Ectodermal cell (in vitro differentiated cells): ENCODE measurements around the gene PBXIP1.

ENCODE experiments used
- H3K27ac ChIP-seq: 2 replicates; pipeline ENCODE4 v1.7.0; 2013; ENCODE audit warnings: mild to moderate bottlenecking, low read depth, low read length; ENCODE audit not compliant: insufficient read depth, poor library complexity, severe bottlenecking
- H3K27me3 ChIP-seq: 2 replicates; pipeline ENCODE4 v1.7.0; 2013; ENCODE audit warnings: mild to moderate bottlenecking, low read length; ENCODE audit not compliant: insufficient read depth, control insufficient read depth, poor library complexity, severe bottlenecking
- H3K36me3 ChIP-seq: one replicate; pipeline ENCODE4 v1.7.0; 2013; ENCODE audit warnings: low read length; ENCODE audit not compliant: control insufficient read depth, insufficient read depth
- H3K4me1 ChIP-seq: one replicate; pipeline ENCODE4 v1.7.0; 2013; ENCODE audit warnings: low read length; ENCODE audit not compliant: control insufficient read depth, insufficient read depth
- H3K4me3 ChIP-seq: 2 replicates; pipeline ENCODE4 v1.7.0; 2013; ENCODE audit warnings: low read depth, low read length, control low read depth; ENCODE audit not compliant: insufficient read depth
- H3K9me3 ChIP-seq: 2 replicates; pipeline ENCODE4 v1.7.0; 2013; ENCODE audit warnings: mild to moderate bottlenecking, low read length, moderate library complexity; ENCODE audit not compliant: control insufficient read depth
- WGBS, 2 experiments: methylation state at CpG; one replicate each; pipeline ENCODE4 v1.1.7; 2013; ENCODE audit warnings: missing lambda C conversion rate in 2 of 2; 5-methylcytosine and 5-hydroxymethylcytosine counted together

PBXIP1 gene

DNA sequence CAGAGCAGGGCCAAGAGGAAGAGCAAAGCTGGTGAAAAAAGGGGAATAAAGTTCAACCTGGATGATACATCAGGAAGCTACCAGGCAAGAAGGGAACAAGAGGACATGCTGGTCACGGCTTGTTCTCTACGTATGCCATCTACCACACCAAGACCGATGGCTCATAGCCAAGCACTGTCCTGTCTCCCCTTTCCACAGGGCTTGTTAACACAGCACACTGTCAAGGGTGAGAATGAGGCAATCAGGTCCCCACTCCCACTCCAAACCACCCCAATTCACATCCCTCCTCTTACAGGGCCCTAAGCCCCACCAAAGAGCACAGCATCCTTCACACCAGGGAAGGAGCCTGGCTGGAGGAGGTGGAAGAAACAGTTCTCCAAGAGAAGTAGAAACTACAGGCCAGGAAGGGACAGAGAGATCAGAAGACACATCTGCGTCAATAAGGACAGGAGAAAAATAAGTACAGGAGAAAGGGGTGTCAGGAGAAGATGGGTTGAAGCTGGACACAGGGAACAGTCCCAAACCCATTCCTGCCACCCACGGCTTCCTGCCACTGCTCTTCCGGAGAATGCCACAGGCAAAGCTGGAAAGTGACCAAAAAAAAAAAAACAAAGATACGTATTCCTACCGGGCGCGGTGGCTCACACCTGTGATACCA lies 15.6 kb upstream of the PBXIP1 start:
- Histone ChIP-seq H3K9me3 (no peaks in the 10 kb centered on the region), H3K4me3 (peak overlapping the region; percentile 64), H3K27me3 (no peaks in the 10 kb centered on the region), H3K27ac (peak overlapping the region; percentile 93), H3K36me3 (peaks cover 12% of the 10 kb centered on the region), H3K4me1 (peaks cover 46% of the 10 kb centered on the region)
- 66 to 75% methylated on average over 10 of the region's 10 CpGs for WGBS, 2 experiments

DNA sequence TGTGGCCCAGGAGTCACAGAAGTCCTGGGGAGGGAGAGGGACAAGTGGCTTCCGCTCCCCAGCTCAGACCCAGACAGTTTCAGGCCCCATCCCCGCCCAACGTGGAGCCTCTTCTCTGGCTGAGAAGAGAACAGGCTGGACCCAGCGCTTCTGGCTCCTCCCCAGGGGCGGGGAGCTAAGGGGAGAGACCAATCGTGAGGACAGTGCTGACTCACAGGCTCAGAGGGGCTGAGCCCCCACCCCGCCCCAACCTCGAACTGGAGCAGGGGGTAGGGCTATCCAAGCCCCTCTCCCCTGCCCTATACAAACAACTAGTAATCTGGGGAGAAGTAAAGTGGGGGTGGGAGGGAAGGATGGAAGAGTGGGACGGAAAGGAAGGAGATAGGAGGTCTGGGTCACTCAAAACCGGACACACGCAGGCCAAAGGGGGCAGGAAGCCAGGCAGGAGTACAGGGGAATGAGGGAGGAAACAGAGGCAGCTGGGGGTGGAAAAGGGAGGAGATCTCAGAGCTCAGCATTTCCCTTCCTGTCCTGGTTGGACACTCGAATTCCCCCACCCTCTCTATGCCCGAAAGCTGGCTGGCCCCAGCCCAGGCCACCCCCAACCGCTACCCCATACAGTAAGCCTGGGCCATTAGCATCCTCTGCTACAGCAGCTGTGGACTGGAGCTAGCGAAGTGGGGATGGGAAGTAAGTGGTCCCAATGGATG lies 14.9 kb upstream of the PBXIP1 start, which contains the start of gene SHC1:
Gene SHC1, minus strand, starts transcription at position 117 of the 710 bp plus-strand sequence. CDS start 221 bp downstream, outside the sequence.
- Histone ChIP-seq H3K27me3 (no peaks in the 10 kb centered on the region), H3K4me1 (peaks cover 40% of the 10 kb centered on the region), H3K9me3 (no peaks in the 10 kb centered on the region), H3K36me3 (peaks cover 18% of the 10 kb centered on the region), H3K27ac (peak within 1 kb of the TSS; percentile 93), H3K4me3 (peak within 1 kb of the TSS; percentile 64)
- 3 to 5% methylated on average over 13 to 15 of the region's 15 CpGs for WGBS, 2 experiments

GRCh38 chr1:154969860-154970452 lies 14.1 kb upstream of the PBXIP1 start:
- Histone ChIP-seq H3K4me3 (peak overlapping the region; percentile 64), H3K27me3 (no peaks in the 10 kb centered on the region), H3K4me1 (peaks cover 40% of the 10 kb centered on the region), H3K36me3 (peaks cover 20% of the 10 kb centered on the region), H3K9me3 (no peaks in the 10 kb centered on the region), H3K27ac (no peak overlapping the region)
- 4 to 7% methylated on average over 22 of the region's 22 CpGs for WGBS, 2 experiments

DNA sequence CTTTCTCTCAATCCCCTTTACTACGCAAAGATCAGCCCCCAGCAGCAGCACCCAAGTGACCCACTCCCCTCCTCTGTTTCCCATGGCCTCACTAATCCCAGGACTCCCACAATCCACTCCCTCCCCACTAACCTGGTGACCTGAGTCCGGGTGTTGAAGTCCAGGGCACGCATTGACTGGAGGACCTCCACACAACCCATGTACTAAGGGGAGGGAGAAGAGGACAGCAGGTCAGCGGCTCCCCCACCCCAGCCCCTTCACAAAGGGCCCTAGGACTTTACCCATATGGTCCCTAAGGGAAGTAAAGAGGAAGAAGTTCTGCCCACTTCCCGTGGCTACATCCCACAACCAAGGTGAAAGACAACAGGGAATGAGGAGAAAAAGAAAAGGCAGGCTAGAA lies 13.3 kb upstream of the PBXIP1 start:
- Histone ChIP-seq H3K36me3 (peaks cover 20% of the 10 kb centered on the region), H3K4me1 (peaks cover 40% of the 10 kb centered on the region), H3K9me3 (no peaks in the 10 kb centered on the region), H3K27me3 (no peaks in the 10 kb centered on the region), H3K27ac (no peak overlapping the region), H3K4me3 (peak overlapping the region; percentile 64)
- WGBS, 2 experiments: 12 to 15% methylated on average over 4 to 5 of the region's 5 CpGs

DNA sequence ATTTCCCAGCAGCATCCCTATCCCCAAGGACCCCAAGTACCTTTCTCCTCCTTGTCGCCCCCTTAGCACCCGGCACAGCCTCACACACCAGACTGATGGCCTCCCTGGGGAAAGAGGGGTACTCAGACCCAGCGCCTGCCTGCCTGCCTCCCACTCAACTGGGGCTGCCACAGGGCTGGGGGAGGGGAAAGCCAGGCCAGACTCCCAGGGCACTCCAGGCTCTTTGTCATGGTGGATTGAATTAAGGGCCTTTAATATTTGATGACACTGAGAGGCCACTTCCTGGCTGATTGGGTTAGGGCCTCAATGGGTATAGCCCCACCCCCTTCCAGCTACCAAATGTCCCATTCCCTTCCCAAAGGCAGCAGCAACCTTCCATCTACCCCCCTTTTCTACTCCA lies 12.8 kb upstream of the PBXIP1 start:
- WGBS, 2 experiments: 83 to 93% methylated on average over 3 of the region's 3 CpGs
- no peaks in the 10 kb centered on the region for H3K9me3 ChIP-seq
- H3K27me3 ChIP-seq: no peaks in the 10 kb centered on the region
- peaks cover 40% of the 10 kb centered on the region for H3K4me1 ChIP-seq
- H3K4me3 ChIP-seq: peak overlapping the region; percentile 64
- H3K36me3 ChIP-seq: peaks cover 24% of the 10 kb centered on the region
- no peak overlapping the region for H3K27ac ChIP-seq

GRCh38 chr1:154967331-154967950 lies 11.5 kb upstream of the PBXIP1 start:
- no peaks in the 10 kb centered on the region for H3K27me3 ChIP-seq
- WGBS, 2 experiments: 95 to 96% methylated on average over 5 of the region's 5 CpGs
- H3K36me3 ChIP-seq: peaks cover 24% of the 10 kb centered on the region
- H3K4me3 ChIP-seq: no peak overlapping the region
- H3K27ac ChIP-seq: no peak overlapping the region
- H3K9me3 ChIP-seq: no peaks in the 10 kb centered on the region
- H3K4me1 ChIP-seq: peaks cover 38% of the 10 kb centered on the region

DNA sequence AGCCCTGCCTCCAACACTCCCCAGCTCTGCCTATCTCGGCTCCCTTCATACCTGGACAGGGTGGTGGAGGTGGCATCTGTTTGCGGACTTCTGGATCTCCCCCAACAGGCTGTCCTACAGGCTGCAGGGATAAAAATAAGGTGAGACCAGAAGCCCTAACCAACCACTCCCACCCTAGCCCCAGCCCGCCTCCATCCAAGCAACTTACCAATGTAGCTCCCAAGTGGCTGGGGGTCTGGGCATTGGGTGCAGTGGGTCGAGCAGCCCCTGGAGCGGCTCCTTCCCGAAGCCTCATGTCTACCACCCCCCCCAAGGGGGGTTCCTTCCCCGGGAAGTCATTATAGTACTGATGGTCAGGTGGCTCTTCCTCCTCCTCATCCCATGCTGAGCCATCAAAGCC lies 10.2 kb upstream of the PBXIP1 start:
- H3K36me3 ChIP-seq: peaks cover 24% of the 10 kb centered on the region
- H3K27ac ChIP-seq: no peak overlapping the region
- WGBS, 2 experiments: 94 to 95% methylated on average over 5 to 7 of the region's 7 CpGs
- no peak overlapping the region for H3K4me3 ChIP-seq
- no peaks in the 10 kb centered on the region for H3K27me3 ChIP-seq
- H3K4me1 ChIP-seq: peaks cover 25% of the 10 kb centered on the region
- H3K9me3 ChIP-seq: no peaks in the 10 kb centered on the region

GRCh38 chr1:154964359-154964758 lies 8.5 kb upstream of the PBXIP1 start:
- 91 to 94% methylated on average over 6 of the region's 6 CpGs for WGBS, 2 experiments
- H3K27me3 ChIP-seq: no peaks in the 10 kb centered on the region
- no peak overlapping the region for H3K27ac ChIP-seq
- peaks cover 27% of the 10 kb centered on the region for H3K36me3 ChIP-seq
- peaks cover 22% of the 10 kb centered on the region for H3K4me1 ChIP-seq
- no peaks in the 10 kb centered on the region for H3K9me3 ChIP-seq
- H3K4me3 ChIP-seq: no peak overlapping the region

GRCh38 chr1:154963643-154964042 lies 7.7 kb upstream of the PBXIP1 start:
- Histone ChIP-seq H3K4me1 (peaks cover 15% of the 10 kb centered on the region), H3K36me3 (peaks cover 34% of the 10 kb centered on the region), H3K27me3 (no peaks in the 10 kb centered on the region), H3K27ac (no peak overlapping the region), H3K9me3 (no peaks in the 10 kb centered on the region), H3K4me3 (no peak overlapping the region)
- 95 to 96% methylated on average over 8 of the region's 8 CpGs for WGBS, 2 experiments

DNA sequence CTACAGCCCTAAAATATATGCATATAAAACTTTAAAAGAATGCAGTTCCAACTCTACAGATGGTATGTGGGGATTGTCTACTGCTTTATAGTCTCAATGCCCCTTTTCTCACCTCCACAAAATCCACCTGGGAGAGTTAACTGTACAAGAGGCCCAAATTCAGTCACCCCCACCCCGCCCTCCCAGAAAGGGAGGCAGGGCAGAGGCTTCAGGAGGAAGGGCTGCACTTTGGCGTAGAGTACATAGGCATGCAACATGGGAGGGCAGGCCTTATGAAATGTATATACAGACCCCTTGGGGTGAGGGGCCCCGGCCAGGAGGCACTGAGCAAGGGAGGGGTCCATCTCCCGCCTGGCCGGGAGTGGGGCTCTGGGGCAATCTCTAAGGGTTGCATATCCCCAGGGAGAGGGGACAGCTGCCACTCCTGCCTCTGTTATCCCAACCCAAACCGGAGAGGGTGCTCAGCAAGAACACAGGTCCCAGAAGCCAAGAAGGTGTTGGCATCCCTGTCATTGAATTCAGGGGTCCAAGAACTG lies 7.0 kb upstream of the PBXIP1 start:
- H3K4me3 ChIP-seq: peak overlapping the region; percentile 13
- H3K27ac ChIP-seq: no peak overlapping the region
- H3K27me3 ChIP-seq: no peaks in the 10 kb centered on the region
- peaks cover 36% of the 10 kb centered on the region for H3K36me3 ChIP-seq
- 82 to 83% methylated on average over 5 to 6 of the region's 6 CpGs for WGBS, 2 experiments
- no peaks in the 10 kb centered on the region for H3K9me3 ChIP-seq
- H3K4me1 ChIP-seq: peaks cover 18% of the 10 kb centered on the region
